Mammary epithelial cell (primary cell): ENCODE results near the gene SPIRE1.

ENCODE experiments used
- CTCF ChIP-seq, 2 donors: IDR thresholded peaks in 1 of 2; conservative IDR thresholded peaks in 1 of 2; 2 replicates each; pipeline ENCODE4 v1.5.1; 2011 to 2012; ENCODE audit warnings: inconsistent platforms in 2 of 2, low read length in 2 of 2, mild to moderate bottlenecking in 2 of 2, control low read depth in 1 of 2, low read depth in 1 of 2; ENCODE audit not compliant: insufficient read depth in 1 of 2; ENCODE audit errors: extremely low read depth in 1 of 2
- EZH2 ChIP-seq: IDR thresholded peaks from 2 replicates; pipeline ENCODE4 v1.6.1; 2012; ENCODE audit warnings: low read length, inconsistent platforms, borderline replicate concordance

- TF ChIP-seq CTCF (conservative IDR thresholded peaks at IDR 0.05 in 1 of 2, IDR thresholded peaks at IDR 0.05 in 1 of 2; ENCODE audit: extremely low read depth in 1 of 2, insufficient read depth in 1 of 2, low read depth in 1 of 2, low read length in 2 of 2) (no peak), EZH2 (no peak)
These were observed 201.5 kb downstream of the SPIRE1 start for GRCh38 chr18:12456441-12456840.
